Measurements from ENCODE around the gene CCSER1. TPM values are rescaled to one million over a fixed set of nuclear protein-coding genes. Genes with fewer than 3 reads are reported as not detected.

The CCSER1 gene
- total and polyA plus RNA-seq, 2 of the 8 experiments (the other 6 are each of a cell fraction or from before 2014, with no cell fraction given), result 0.26 to 0.84 TPM

GRCh38 chr4:90126805-90127204 is 389 bp upstream of the CCSER1 start (continued):
- TF ChIP-seq EGR1 (IDR thresholded peaks at IDR 0.05; ENCODE audit: borderline replicate concordance, low read depth, low read length) (no peak), CEBPB (IDR thresholded peaks at IDR 0.05; ENCODE audit: low read depth, low read length) (no peak), GTF2F1 (IDR thresholded peaks at IDR 0.05; ENCODE audit: borderline replicate concordance, low read depth, low read length) (no peak), SP2 (IDR thresholded peaks at IDR 0.05; ENCODE audit: low read length) (no peak), TAF1 (IDR thresholded peaks at IDR 0.05; ENCODE audit: low read depth, low read length) (no peak)
